Measurements from ENCODE around the gene CABP7.
A peak's percentile ranks its signal among the peaks of the same experiment; 100 is the strongest.
"Not testable (repeated sequence)": the region's sequence is repeated elsewhere in the genome, so short reads cannot be mapped to it uniquely, and the experiment has no call there.

CABP7 gene

DNA sequence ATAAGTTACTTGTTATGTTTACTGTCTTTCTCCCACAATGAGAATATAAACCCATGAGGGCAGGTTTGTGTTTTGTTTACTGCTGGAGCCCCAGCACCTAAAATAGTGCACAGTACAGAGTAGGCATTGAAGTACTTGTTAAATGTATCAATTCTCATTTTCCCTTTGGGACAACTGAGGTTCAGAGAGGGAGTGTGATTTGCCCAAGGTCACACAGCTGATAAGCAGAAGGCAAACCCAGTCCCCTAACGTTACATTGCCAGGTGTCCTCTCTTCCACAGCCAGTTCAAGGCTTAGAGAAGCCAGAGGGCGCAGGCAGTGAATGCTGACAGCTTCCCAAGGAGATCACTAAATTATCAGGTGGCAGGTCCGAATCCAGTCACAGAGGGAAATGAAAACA lies 30.2 kb downstream of the CABP7 start:
- TF ChIP-seq, protein P1, sequence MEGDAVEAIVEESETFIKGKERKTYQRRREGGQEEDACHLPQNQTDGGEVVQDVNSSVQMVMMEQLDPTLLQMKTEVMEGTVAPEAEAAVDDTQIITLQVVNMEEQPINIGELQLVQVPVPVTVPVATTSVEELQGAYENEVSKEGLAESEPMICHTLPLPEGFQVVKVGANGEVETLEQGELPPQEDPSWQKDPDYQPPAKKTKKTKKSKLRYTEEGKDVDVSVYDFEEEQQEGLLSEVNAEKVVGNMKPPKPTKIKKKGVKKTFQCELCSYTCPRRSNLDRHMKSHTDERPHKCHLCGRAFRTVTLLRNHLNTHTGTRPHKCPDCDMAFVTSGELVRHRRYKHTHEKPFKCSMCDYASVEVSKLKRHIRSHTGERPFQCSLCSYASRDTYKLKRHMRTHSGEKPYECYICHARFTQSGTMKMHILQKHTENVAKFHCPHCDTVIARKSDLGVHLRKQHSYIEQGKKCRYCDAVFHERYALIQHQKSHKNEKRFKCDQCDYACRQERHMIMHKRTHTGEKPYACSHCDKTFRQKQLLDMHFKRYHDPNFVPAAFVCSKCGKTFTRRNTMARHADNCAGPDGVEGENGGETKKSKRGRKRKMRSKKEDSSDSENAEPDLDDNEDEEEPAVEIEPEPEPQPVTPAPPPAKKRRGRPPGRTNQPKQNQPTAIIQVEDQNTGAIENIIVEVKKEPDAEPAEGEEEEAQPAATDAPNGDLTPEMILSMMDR (IDR thresholded peaks at IDR 0.05): no peak
- peaks cover 50 to 56% of the 10 kb centered on the region in 2 experiments for H3K4me1 ChIP-seq (ENCODE audit: control insufficient read depth in 1 of 2, insufficient read depth in 1 of 2, low read depth in 1 of 2, low read length in 1 of 2)
- no peaks in the 10 kb centered on the region for H3K9me3 ChIP-seq
- peaks cover 41% of the 10 kb centered on the region for H3K36me3 ChIP-seq
- peak overlapping the region in 1 of 2 experiments; percentile 40 for H3K4me3 ChIP-seq (ENCODE audit: low read depth in 1 of 2, low read length in 1 of 2)
- H3K27ac ChIP-seq: peak overlapping the region; percentile 82
- H3K27me3 ChIP-seq: no peaks in the 10 kb centered on the region

DNA sequence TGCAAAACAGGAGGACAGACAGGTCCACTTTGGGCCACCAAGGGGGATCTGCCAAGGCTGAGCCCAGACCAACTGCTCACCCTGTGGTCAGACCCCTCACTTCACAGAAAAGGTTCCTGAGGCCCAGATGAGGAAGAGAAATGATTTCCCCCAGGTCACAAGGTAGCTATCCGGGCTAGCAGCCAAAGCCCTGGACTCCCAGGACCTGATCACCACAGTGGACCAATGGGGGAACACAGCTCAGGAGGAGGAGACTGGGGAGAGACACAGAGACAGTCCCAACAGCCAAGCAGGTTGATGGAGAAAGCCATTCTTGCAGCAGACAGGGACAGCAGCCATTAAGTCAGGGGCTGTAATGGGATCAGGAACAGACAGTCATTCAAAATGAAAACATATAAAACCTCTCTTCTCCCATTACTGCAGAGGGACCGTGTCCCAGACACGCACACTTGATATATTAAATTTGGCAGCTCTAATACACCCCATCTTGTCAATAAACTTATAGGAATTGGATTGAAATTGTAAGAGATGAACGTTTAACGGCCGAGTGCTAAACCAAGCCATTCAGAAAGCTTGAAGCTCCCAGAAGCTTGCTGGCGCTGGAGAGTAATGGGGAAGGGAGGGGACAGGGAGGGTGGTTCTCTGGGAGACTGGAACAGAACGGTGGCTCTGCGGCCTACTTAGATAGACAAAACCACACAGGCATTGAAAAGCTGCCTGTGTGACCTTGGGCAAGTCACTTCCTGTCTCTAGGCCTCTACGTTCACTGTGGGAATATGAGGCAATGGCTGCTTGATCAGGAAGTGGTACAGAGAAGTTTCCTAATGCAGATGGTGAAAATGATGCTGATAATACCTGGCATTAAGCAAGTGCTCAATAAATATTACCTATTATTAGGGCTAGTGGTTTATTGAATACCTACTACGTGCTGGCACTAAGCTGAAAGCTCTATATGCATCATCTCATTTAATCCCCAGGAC lies 31.0 kb downstream of the CABP7 start:
- H3K27me3 ChIP-seq: no peaks in the 10 kb centered on the region
- H3K9me3 ChIP-seq: no peaks in the 10 kb centered on the region
- peak overlapping the region; percentile 24 to 40 for H3K4me3 ChIP-seq (ENCODE audit: low read depth in 1 of 2, low read length in 1 of 2)
- H3K36me3 ChIP-seq: peaks cover 32% of the 10 kb centered on the region
- TF ChIP-seq, protein P1 (IDR thresholded peaks at IDR 0.05): no peak
- H3K4me1 ChIP-seq (ENCODE audit: control insufficient read depth in 1 of 2, insufficient read depth in 1 of 2, low read depth in 1 of 2, low read length in 1 of 2): peaks cover 50 to 56% of the 10 kb centered on the region in 2 experiments
- H3K27ac ChIP-seq: peak overlapping the region; percentile 82

DNA sequence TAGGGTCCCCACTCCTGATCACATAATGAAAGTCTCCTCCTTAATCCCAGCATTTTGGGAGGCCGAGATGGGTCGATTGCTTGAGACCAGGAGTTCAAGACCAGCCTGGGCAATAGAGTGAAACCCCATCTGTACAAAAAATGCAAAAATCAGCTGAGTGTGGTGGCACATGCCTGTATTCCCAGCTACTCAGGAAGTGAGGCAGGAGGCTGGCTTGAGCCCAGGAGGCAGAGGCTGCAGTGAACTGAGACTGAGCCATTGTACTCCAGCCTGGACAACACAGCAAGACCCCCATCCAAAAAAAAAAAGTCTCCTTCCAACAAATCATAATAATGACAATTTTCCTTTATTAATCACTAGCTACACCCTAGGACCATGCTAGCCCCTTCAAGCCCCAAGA lies 31.9 kb downstream of the CABP7 start:
- Histone ChIP-seq H3K4me3 (ENCODE audit: low read depth in 1 of 2, low read length in 1 of 2) (peak overlapping the region; percentile 24 to 40), H3K36me3 (peaks cover 24% of the 10 kb centered on the region), H3K9me3 (no peaks in the 10 kb centered on the region), H3K27me3 (no peaks in the 10 kb centered on the region), H3K27ac (peak overlapping the region; percentile 82), H3K4me1 (ENCODE audit: control insufficient read depth in 1 of 2, insufficient read depth in 1 of 2, low read depth in 1 of 2, low read length in 1 of 2) (peaks cover 50 to 56% of the 10 kb centered on the region in 2 experiments)
- TF ChIP-seq, protein P1 (IDR thresholded peaks at IDR 0.05): no peak

DNA sequence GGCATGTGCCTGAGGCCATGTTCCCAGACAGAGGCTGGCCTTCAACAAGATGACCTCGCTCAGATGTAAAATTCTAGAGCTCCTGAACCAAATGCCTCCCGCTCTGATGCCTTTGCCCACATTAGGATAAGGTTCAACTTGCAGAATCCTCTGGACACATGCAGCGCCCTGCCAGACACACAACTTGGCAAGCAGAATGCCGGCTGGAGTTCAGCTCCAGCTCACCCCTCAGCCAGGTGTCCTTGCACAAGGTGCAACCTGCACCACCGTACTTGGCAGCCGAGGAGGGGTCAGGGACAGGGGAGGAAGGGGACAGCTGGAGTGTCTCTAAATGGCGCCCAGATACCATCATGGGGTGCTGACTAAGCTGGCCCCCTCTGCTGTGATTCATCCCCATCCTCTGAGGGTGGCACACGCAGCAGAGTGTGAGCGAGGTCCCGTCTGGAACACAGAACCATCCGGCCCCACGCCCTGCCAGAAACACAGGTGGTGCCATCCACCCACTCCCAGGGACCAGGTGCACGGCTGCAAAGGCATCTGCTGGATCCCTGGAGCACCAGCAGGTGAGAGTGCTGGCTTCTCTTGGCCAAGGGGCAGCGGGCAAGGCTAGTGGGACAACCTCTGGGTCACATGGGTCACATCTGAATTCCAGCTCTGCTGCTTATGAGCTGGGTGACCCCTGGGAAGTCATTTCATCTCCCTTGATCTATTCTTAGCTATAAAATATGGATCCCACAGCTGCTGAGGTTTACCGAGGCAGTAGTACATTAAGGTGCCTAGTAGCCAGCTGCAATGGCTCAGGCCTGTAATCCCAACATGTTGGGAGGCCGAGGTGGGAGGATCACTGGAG lies 34.2 kb downstream of the CABP7 start:
- Histone ChIP-seq H3K4me3 (ENCODE audit: low read depth in 1 of 2, low read length in 1 of 2) (no peak overlapping the region), H3K27ac (peak overlapping the region; percentile 1), H3K4me1 (ENCODE audit: control insufficient read depth in 1 of 2, insufficient read depth in 1 of 2, low read depth in 1 of 2, low read length in 1 of 2) (peaks cover 41 to 44% of the 10 kb centered on the region in 2 experiments), H3K27me3 (no peaks in the 10 kb centered on the region), H3K36me3 (peaks cover 6% of the 10 kb centered on the region), H3K9me3 (no peaks in the 10 kb centered on the region)
- TF ChIP-seq, protein P1 (IDR thresholded peaks at IDR 0.05): no peak

DNA sequence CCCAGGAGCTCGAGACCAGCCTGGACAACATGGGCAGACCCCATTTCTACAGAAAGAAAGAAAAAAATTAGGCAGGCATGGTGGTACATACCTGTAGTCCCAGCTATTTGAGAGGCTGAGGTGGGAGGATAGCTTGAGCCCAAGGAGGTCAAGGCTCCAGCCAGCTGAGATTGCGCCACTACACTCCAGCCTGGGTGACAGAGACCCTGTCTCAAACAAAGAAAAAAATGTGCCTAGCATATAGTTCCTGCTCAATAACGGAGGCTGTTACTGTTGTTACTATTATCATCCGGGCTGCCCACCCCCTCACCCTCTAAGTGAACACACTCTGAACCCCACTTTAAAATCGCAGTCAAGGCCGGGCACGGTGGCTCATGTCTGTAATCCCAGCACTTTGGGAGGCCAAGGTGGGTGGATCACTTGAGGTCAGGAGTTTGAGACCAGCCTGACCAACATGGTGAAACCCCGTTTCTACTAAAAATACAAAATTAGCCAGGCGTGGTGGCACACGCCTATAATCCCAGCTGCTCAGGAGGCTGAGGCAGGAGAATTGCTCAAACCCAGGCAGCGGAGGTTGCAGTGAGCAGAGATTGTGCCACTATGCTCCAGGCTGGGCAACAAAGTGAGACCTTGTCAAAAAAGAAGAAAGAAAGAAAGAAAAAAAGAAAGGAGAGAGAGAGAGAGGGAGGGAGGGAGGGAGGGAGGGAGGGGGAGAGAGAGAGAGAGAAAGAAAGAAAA lies 35.0 kb downstream of the CABP7 start:
- H3K4me1 ChIP-seq (ENCODE audit: control insufficient read depth in 1 of 2, insufficient read depth in 1 of 2, low read depth in 1 of 2, low read length in 1 of 2): peaks cover 33 to 36% of the 10 kb centered on the region in 2 experiments
- H3K4me3 ChIP-seq (ENCODE audit: low read depth in 1 of 2, low read length in 1 of 2); H3K9me3 ChIP-seq; H3K36me3 ChIP-seq; H3K27ac ChIP-seq; H3K27me3 ChIP-seq: not testable (repeated sequence)

Measured in neutrophil (primary cell).